Chondrocyte (in vitro differentiated cells): ENCODE data around the gene LRRC4C. TPM values are rescaled to one million over a fixed set of nuclear protein-coding genes. Genes with fewer than 3 reads are reported as not detected.

Experiments used
- DNase-seq: peaks from one replicate; pipeline ENCODE4 v3.0.0; 2021; ENCODE audit warnings: mixed read lengths, low spot score
- H3K27ac Mint-ChIP-seq: one replicate; pipeline ENCODE4 v1.8.0; 2021; ENCODE audit warnings: mild to moderate bottlenecking, moderate library complexity, mixed read lengths; ENCODE audit not compliant: unreplicated experiment
- H3K27me3 Mint-ChIP-seq: 2 replicates; pipeline ENCODE4 v1.8.0; 2021; ENCODE audit warnings: low read depth, mixed read lengths
- H3K36me3 Mint-ChIP-seq: 2 replicates; pipeline ENCODE4 v1.8.0; 2021; ENCODE audit warnings: low read depth, mixed read lengths
- H3K4me1 Mint-ChIP-seq: 2 replicates; pipeline ENCODE4 v1.8.0; 2021; ENCODE audit warnings: low read depth, mild to moderate bottlenecking, mixed read lengths
- H3K4me3 Mint-ChIP-seq: one replicate; pipeline ENCODE4 v1.8.0; 2021; ENCODE audit warnings: mild to moderate bottlenecking, moderate library complexity, mixed read lengths; ENCODE audit not compliant: unreplicated experiment
- H3K9me3 Mint-ChIP-seq: 2 replicates; pipeline ENCODE4 v1.8.0; 2021; ENCODE audit warnings: low read depth, mixed read lengths
- total RNA-seq: library from RNA; stranded (reverse); gene quantifications from 3 replicates; pipeline ENCODE4 v1.2.1, GENCODE V29; 2021
- TF ChIP-seq, protein P1 (sequence below): fragments of 200-600 bp; sonication (generic); IDR thresholded peaks from 2 replicates; pipeline ENCODE4 v1.5.0; 2021; ENCODE audit warnings: antibody characterized with exemption, mild to moderate bottlenecking, moderate library complexity

The LRRC4C gene
- total RNA-seq, 1 donor from 2014 or later, result 0.72 TPM

DNA sequence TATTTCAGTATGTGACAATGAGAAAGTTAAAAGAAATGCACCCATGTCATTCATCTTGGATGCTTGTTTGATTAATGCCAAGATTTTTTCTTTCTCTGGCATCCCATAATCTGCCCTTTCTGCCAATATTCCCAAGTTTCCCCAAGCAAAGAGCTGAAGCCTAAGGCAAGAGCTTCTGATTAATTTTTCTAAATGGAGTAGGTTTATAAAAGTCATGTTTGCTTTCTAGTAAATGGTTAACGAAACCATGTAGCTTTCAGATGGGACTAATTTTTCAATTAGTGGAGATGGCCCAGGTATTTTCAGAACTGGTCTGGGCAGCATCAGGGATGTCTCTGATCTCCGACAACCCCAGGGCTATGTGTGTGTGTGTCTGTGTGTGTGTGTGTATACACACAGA is 55.3 kb downstream of the LRRC4C start:
- Mint-ChIP-seq H3K9me3 (no peaks in the 10 kb centered on the region), H3K4me1 (no peaks in the 10 kb centered on the region), H3K36me3 (no peaks in the 10 kb centered on the region)

DNA sequence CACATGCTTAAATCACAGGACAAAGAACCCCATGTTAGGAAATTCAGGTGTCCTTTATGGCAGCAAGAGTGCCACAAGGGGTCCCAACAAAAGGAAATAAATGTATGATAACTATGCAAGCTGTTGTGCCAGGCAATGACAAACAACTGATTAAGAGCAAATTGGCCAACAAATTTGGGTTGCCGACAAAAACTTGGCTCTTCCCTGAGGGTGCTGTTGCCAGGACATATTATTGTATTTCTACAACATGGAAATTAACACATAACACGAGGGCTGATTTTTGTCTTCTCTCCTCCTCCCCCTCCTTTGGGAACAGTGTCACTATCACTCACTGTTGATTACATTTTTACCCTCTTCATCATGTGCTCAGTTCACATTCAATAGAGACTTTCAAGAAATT is 56.0 kb downstream of the LRRC4C start:
- Mint-ChIP-seq H3K4me3 (no peak overlapping the region), H3K27me3 (no peaks in the 10 kb centered on the region), H3K9me3 (no peaks in the 10 kb centered on the region), H3K4me1 (no peaks in the 10 kb centered on the region), H3K27ac (no peak overlapping the region), H3K36me3 (no peaks in the 10 kb centered on the region)
- TF ChIP-seq, protein P1, sequence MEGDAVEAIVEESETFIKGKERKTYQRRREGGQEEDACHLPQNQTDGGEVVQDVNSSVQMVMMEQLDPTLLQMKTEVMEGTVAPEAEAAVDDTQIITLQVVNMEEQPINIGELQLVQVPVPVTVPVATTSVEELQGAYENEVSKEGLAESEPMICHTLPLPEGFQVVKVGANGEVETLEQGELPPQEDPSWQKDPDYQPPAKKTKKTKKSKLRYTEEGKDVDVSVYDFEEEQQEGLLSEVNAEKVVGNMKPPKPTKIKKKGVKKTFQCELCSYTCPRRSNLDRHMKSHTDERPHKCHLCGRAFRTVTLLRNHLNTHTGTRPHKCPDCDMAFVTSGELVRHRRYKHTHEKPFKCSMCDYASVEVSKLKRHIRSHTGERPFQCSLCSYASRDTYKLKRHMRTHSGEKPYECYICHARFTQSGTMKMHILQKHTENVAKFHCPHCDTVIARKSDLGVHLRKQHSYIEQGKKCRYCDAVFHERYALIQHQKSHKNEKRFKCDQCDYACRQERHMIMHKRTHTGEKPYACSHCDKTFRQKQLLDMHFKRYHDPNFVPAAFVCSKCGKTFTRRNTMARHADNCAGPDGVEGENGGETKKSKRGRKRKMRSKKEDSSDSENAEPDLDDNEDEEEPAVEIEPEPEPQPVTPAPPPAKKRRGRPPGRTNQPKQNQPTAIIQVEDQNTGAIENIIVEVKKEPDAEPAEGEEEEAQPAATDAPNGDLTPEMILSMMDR, result no peak
- no peak for DNase-seq

More for the DNA sequence above, 55.3 kb downstream of the LRRC4C start:
- H3K27me3 Mint-ChIP-seq, result no peaks in the 10 kb centered on the region
- TF ChIP-seq, protein P1, result no peak
- no peak overlapping the region for H3K4me3 Mint-ChIP-seq
- no peak for DNase-seq
- no peak overlapping the region for H3K27ac Mint-ChIP-seq

DNA sequence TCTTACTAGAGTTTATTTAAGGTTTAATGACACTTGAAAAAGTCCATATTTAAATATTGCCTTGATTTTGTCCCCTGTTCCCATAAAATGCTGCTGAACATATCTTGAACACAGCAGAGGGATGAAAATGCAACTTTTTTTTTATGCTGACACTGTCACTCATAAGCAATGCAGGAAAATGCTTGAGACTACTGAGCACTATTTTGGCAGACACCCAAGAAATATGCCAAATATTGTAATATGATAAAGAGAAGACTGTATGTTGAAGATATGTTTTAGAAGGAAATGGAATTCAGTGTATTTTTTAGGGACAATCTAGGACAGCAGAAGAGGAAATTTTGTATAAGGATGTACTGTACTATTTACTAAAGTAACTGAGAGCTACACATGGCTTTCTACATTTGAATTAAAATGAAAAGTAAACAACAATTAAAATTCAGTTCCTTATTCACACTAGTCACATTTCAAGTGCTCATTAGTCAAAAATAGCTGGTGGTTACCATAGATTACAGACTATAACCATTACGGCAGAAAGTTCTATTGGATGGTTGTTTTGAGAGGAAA is 58.6 kb downstream of the LRRC4C start:
- H3K27me3 Mint-ChIP-seq, result no peaks in the 10 kb centered on the region
- no peaks in the 10 kb centered on the region for H3K36me3 Mint-ChIP-seq
- no peak for DNase-seq
- H3K4me3 Mint-ChIP-seq, result no peak overlapping the region
- TF ChIP-seq, protein P1, result no peak
- H3K4me1 Mint-ChIP-seq, result no peaks in the 10 kb centered on the region
- H3K27ac Mint-ChIP-seq, result no peak overlapping the region
- no peaks in the 10 kb centered on the region for H3K9me3 Mint-ChIP-seq

DNA sequence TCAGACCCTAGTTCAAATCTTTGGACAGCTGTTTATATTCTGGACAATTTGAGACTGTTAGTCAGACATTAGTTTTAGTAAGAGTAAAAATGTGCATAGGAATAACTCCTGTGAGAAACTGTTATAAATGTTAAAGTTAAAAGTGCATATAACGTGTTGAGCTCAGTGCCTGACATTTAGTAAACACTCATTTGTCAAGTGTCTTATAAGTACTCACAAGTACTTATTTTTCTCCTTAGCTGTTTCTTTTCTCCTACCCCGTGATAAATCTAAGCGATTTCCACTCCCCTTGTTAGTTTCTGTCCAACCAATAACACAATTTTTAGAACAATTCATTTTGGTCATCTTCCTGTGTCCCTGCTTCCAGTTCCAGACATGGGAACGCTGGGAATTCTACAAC is 59.3 kb downstream of the LRRC4C start:
- no peak overlapping the region for H3K4me3 Mint-ChIP-seq
- H3K4me1 Mint-ChIP-seq, result no peaks in the 10 kb centered on the region
- H3K27ac Mint-ChIP-seq, result no peak overlapping the region
- peaks cover 2% of the 10 kb centered on the region for H3K27me3 Mint-ChIP-seq
- H3K9me3 Mint-ChIP-seq, result no peaks in the 10 kb centered on the region
- TF ChIP-seq, protein P1, result no peak
- H3K36me3 Mint-ChIP-seq, result no peaks in the 10 kb centered on the region
- no peak for DNase-seq

DNA sequence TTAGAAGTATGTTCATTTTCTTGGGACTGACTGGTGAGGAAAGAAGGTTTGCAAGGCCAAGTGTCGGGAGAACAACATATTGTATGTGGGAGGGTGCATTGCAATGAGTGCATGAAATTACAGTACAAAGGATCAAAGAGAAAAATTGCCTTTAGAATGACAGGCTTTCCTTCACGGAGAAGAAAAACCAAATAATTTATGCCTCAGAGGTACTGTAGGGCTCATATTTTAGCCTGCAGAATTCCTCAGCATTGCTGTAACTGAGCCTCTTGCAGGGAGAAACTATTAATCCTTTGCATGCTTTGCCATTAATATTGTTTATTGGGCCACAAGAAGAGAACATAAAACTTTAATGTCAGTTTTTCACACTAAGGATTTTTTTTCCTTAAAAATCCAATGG is 60.1 kb downstream of the LRRC4C start:
- Mint-ChIP-seq H3K4me1 (no peaks in the 10 kb centered on the region), H3K4me3 (no peak overlapping the region), H3K27ac (no peak overlapping the region), H3K27me3 (peaks cover 2% of the 10 kb centered on the region), H3K9me3 (no peaks in the 10 kb centered on the region), H3K36me3 (no peaks in the 10 kb centered on the region)
- DNase-seq, result no peak
- TF ChIP-seq, protein P1, result no peak
